GM12891 (cell line): ENCODE measurements around the gene TCF12.

Source experiments
- POLR2A ChIP-seq: IDR thresholded peaks from 2 replicates; pipeline ENCODE4 v1.6.1; 2011; ENCODE audit warnings: low read depth, low read length, control low read depth
- POLR2AphosphoS5 ChIP-seq: IDR thresholded peaks from 2 replicates; pipeline ENCODE4 v1.6.1; 2011; ENCODE audit warnings: low read depth, low read length, control low read depth
- POU2F2 ChIP-seq: IDR thresholded peaks from 2 replicates; pipeline ENCODE4 v1.6.1; 2011; ENCODE audit warnings: low read depth, mild to moderate bottlenecking, control low read depth, low read length, moderate library complexity
- SPI1 ChIP-seq: IDR thresholded peaks from 2 replicates; pipeline ENCODE4 v1.6.1; 2011; ENCODE audit warnings: low read depth, low read length, control low read depth
- TAF1 ChIP-seq: IDR thresholded peaks from 2 replicates; pipeline ENCODE4 v1.6.1; 2011; ENCODE audit warnings: low read depth, low read length, control low read depth

DNA sequence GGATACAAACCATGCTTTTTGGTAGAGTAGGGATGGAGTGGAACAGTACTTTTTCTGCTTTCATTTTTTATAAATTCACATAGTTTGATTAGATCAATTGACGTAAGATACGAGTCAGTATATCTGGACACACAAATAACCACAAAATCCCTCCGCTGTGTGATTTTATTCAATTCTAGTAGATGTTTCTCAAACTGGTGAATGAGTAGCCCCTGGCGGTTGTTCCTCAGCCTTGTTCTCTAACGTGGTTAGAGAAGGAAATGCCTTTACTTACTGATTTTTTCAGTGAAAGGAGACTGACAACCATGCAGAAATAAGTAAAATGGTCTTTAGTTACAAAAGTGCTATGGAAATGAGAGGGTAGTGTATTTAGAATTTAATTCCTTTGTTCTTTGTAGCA, 161.0 kb downstream of the TCF12 start:
- TF ChIP-seq TAF1, result no peak
- no peak for TF ChIP-seq POLR2AphosphoS5
- TF ChIP-seq POLR2A, result no peak
- no peak for TF ChIP-seq SPI1
- no peak for TF ChIP-seq POU2F2
